ENCODE measurements around the gene CTIF.

DNA sequence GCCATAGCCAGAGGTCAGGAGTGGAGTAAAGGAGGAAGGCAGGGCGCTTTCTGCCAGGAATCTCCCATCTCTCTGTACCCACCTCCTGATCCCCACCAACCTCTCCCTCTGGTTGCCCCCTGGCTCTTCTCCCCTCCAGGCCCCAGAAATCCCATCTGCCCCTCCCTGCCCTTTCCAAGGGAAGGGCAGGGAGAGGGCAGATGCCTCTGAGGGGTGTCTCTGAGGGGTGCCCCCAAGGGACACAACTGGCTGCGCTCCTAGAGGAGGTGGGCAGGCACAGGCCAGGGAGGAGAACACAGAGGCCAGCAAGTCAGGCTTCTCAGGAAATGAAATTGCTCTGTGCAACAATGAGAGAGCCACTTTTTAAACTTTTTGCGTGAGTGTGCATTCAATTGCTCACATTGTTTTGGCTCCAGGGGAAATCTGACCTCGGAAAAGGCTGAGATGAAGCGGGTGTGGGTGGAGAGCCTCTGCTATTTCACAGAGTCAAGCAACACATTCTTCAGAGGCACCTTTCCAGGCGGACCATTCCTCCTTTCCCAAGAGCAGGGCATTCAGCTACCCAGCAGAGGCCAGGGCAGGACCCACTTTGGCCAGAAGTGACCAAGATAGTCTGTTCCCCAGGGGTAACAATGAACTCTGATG lies 286.4 kb downstream of the CTIF start:
- TF ChIP-seq, protein P1, sequence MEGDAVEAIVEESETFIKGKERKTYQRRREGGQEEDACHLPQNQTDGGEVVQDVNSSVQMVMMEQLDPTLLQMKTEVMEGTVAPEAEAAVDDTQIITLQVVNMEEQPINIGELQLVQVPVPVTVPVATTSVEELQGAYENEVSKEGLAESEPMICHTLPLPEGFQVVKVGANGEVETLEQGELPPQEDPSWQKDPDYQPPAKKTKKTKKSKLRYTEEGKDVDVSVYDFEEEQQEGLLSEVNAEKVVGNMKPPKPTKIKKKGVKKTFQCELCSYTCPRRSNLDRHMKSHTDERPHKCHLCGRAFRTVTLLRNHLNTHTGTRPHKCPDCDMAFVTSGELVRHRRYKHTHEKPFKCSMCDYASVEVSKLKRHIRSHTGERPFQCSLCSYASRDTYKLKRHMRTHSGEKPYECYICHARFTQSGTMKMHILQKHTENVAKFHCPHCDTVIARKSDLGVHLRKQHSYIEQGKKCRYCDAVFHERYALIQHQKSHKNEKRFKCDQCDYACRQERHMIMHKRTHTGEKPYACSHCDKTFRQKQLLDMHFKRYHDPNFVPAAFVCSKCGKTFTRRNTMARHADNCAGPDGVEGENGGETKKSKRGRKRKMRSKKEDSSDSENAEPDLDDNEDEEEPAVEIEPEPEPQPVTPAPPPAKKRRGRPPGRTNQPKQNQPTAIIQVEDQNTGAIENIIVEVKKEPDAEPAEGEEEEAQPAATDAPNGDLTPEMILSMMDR (IDR thresholded peaks at IDR 0.05): no peak
- no peak for TF ChIP-seq POLR2A (IDR thresholded peaks at IDR 0.05)
